ENCODE results near the gene VAT1L.

VAT1L gene

DNA sequence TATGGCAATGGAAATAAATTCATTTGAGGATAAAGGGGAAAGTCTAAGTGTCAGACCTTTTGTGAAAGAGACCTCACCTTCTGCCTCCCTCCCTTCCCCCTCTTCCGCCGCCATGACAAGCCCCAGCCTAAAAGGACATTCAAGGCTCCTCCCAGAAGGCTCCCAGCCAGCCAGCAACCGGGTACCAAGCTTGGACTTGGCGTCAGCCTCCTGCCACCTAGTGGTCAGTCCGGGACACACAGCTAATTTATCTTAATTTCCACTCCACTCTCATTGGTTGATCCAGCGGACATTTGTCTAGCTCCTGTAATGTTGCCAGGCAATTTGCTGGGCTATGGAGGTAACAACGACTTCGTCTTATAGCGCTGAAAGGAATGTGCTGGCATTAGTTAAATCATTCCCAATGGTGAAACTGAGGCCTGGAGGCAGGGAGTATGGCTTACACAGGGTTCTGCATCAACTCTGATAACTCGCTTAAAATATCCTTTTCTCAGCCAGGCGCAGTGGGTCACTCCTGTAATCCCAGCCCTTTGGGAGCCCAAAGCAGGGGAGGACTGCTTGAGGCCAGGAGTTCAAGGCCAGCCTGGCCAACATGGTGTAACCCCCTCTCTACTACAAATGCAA, 214.7 kb downstream of the VAT1L start:
- peak; percentile 43 for DNase-seq

DNA sequence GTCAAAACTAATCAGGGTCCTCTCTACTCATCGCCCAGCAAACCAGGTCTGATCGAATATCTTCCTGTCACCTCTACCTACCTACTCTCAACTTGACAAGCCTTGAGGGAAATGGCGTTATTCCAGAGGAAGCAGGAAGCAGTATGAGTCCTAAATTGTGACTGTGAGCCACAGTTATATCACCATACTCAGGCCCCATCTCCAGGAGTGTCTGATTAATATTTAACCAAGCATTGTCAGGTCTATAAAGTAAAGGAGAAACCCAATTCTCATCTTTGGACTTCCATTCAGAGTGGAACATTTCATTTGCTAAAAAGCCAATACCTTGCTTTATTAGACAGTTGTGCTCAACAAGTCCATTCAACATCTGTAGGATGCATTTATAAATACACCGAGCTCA, 216.2 kb downstream of the VAT1L start:
- no peak for DNase-seq

DNA sequence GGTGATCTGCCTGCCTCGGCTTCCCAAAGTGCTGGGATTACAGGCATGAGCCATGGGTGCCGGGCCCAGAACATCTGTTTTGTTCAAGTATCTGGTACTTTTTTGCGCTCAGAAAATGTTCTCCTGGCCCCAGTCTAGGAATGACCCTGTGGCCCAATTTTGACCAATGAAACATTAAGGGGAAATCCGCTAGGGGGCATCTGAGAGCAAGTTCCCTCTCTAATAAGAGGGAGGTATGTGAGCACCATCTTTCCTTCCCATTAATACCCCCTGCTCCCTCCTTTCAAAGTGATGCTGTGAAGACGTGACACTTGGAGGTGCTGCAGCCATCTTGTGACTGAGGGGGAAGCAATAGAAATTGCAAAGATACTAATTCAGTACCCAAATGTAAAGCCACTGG, 217.5 kb downstream of the VAT1L start:
- peak; percentile 3 for DNase-seq

DNA sequence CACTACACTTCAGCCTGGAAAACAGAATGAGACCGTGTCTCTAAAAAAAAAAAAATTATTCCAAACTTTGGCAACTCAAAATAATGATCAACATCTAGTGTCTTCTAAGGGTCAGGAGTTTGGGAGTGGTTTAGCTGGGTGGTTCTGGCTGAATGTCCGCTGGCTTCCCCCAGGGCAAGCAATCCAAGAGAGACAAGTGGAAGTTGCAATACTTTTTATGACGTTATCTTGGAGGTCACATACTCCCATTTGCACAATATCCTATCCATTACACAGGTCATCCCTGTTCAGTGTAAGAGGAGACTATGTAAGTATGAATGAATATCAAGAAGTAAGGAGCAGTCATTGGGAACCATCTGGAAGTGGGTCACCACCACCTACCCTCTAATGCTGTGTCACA, 218.8 kb downstream of the VAT1L start:
- DNase-seq, result no peak

DNA sequence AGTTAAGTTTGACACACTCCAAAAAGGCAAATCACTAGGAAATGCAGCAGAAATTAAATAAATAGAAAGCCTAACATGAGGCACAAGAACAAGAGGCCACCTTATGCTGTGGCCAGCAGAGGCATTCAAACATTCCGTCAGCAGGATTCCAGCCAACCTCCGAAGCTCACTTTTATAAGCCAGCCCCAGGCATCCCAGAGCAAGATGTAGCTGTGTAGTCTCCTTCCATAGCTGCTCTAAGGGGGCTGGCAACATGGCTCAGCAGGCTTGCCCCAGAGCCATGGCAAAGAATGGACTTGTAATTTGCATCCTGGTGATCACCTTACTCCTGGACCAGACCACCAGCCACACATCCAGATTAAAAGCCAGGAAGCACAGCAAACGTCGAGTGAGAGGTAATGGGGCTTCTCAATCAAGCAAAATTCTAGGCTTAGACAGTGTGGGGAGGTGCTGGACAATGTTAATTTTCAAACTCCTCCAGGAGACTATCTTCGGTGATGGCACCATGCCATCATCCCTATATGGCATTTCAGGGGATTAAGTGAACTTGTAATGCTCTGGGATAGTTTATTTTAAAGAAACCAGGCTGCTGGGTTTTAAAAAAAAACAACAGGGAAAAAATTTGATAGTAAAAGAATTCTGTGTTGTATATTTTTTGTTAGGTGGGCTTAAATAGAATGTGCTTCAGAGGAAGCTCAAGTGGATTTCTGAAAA, 234.1 kb downstream of the VAT1L start, which contains the start of gene CLEC3A:
CLEC3A (plus strand) TSS at position 202 of the 714 bp plus-strand sequence; CDS start at position 281, 79 bp downstream.
- DNase-seq, result no peak

DNA sequence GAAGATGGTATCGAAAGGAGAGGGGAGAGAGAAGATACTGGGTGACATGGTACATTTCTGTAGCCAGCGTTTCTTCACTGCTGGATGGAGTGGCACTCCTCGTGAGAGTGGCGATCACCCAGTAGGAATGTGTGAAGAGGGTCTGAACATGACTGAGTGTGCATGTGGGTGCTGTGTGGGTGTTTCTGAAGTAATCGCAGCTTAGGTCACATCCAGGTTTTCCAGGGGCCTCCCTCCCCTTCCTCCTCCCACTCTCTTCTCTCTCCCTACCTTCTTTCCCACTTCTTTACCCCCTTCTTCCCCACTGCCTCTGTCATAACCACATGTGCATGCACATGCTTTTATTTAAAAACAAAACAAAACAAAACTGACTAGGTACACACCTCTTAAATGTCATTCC, 235.8 kb downstream of the VAT1L start:
- DNase-seq, result no peak

DNA sequence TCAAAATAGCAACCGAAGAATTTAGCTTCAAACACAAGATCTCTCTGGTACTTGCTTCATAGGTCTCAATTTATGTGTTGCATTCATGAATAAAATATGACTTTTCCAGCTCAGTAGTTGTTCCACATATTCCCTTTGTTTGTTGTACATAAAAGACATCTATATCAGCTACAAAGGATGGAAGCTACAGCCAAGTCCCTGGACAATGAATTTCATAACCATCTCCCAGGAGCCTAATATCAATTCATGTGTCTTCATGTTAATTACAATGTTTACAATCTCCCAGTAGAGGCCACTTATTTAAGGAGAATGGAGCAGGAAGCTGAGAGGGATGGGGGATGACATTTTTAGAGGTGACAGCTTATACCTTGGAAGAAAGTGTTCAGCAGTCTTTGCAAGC, 237.3 kb downstream of the VAT1L start:
- no peak for DNase-seq

DNA sequence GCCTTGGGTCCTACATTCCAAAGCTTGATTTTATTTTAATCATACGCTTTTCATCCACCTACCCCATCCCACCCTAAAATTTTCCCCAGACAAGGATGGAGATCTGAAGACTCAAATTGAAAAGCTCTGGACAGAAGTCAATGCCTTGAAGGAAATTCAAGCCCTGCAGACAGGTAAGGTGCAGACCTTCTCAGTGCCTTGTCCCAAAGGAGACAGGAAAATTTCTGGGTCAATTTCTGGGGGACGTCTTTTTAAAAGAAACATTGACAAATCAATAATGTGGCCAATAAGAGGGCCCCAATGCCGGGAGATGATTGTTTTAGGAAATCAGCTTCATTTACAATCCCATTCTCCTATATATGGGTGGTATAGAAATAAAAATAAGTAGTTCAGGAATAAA, 239.7 kb downstream of the VAT1L start:
- DNase-seq, result no peak

Measured in activated gamma-delta T cell treated with Interleukin-2 at 50 U/mL for 16 hours (primary cell).